Stimulated activated CD4-positive, alpha-beta T cell treated with anti-CD3 and anti-CD28 coated beads, Interleukin-1b, Interleukin-23, amount 100 ng/mL, for 24 hours (primary cell): Measurements from ENCODE around the gene OR56B4.
"Not testable (repeated sequence)": the region's sequence is repeated elsewhere in the genome, so short reads cannot be mapped to it uniquely, and the experiment has no call there.

ENCODE experiments used
- DNase-seq, 4 experiments: peaks; one replicate each; pipeline ENCODE4 v3.0.0-alpha.2; 2020; ENCODE audit warnings: low read depth in 4 of 4, low spot score in 1 of 4

OR56B4 gene, protein sequence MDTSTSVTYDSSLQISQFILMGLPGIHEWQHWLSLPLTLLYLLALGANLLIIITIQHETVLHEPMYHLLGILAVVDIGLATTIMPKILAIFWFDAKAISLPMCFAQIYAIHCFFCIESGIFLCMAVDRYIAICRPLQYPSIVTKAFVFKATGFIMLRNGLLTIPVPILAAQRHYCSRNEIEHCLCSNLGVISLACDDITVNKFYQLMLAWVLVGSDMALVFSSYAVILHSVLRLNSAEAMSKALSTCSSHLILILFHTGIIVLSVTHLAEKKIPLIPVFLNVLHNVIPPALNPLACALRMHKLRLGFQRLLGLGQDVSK

DNA sequence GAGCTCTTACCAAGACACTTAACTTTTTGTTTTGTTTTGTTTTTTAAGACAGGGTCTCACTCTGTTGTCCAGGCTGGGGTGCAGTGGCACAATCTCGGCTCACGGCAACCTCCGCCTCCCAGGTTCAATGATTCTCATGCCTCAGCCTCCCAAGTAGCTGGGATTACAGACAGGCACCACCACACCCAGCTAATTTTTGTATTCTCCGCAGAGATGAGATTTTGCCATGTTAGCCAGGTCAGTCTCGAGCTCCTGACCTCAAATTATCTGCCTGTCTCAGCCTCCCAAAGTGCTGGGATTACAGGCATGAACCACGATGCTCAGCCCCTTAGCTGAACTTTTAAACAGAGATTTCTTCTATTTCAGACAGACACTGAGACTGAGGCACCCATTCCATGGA is at the start of gene OR56B4:
OR56B4 (plus strand) TSS at position 301 of the 400 bp plus-strand sequence; CDS start at position 396, 95 bp downstream.
- DNase-seq: not testable (repeated sequence)

DNA sequence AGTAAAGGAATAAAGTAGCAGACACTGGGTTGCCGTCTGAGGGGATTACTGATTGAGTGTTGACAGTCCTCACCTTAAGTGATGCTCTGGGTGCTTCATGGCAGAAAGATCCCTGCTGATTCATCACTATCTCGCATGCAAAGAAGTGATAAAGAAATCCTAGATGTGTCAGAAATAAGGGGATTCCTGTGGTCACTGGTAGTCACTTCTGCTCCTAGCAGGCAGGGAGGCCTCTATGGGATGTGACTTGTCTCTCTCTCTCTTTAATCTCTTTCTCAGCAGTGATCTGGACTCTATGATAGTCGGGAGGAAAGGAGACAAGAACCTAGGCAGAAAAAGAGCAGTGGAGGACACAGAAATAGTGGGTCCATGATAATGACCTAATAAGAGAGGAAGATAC is 46.0 kb upstream of the OR56B4 start:
- no peak for DNase-seq

GRCh38 chr11:6062691-6063358 is 44.7 kb upstream of the OR56B4 start:
- no peak for DNase-seq

DNA sequence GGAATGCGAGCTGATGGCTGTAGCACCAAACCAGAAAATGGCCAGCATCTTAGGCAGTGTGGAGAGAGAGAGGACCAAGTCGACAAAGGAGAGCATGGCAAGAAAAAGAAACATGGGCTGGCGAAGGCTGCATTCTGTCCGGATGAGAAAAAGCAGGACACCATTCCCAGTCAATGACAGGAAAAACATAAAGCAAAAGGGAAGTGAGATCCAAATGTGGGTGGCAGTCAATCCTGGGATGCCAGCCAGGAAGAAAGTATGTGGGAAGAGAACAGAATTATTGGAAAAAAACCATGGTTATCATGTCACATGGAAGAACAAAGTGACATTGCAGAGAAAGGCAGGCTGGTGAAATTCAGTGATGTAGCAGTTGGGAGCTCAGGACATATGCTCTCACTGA is 40.0 kb upstream of the OR56B4 start:
- no peak for DNase-seq

- not testable (repeated sequence) for DNase-seq
These were observed 31.0 kb upstream of the OR56B4 start for GRCh38 chr11:6076443-6076842.

DNA sequence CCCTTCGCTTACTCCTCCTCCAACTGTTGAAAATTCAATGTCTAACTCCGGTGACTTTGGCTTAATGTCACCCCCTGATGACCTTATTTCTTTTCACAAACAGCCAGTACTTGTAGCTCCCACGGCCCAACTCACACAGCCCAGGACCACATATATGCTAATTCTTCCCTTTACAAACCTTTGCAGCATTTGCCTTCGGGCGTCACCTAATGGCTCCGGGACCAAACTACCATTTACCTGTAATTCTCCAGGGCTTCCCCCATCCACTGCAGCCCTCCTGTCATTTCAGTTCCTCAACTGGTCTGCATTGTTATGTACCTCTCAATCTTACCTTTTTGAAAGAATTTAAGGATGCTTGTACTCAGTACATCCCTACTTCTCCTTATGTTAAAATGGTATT is 29.8 kb upstream of the OR56B4 start:
- no peak for DNase-seq

DNA sequence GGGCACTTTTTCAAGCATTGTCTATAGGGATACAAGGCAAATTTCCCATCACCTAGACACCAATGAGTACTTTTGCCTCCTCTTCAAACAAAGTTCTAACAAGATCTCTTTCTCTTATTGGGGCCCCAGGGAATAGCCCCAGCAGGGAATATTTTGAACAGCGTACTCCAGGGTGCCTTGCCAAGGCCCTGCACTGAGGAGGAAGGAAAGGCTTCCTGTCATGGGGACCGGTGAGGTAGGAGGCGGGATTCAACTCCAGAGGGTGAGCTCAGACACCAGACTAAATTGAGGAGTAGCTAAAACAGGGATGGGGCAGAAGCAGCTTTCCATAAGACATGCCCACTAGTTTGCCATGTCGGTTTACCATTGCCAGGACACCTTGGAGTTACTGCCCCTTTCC is 28.0 kb upstream of the OR56B4 start:
- no peak for DNase-seq

DNA sequence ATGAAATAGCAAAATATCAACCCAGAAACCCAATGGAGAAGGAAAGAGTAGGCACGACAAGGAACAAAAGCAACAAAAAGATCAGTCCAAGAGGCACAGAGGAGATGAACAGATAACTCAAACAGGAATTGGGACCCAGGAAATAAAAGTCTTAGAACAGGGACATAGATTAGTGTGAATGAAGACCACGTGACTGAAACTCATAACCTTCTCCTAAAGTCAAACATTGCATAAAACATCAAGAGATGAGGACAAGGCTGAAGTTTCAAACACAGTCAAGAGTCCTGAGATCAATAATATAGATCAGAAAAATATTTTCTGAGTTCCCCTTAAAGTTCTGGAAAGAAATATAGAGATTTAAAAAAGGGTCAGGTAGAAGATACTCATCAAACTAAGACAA is 24.4 kb upstream of the OR56B4 start:
- no peak for DNase-seq

DNA sequence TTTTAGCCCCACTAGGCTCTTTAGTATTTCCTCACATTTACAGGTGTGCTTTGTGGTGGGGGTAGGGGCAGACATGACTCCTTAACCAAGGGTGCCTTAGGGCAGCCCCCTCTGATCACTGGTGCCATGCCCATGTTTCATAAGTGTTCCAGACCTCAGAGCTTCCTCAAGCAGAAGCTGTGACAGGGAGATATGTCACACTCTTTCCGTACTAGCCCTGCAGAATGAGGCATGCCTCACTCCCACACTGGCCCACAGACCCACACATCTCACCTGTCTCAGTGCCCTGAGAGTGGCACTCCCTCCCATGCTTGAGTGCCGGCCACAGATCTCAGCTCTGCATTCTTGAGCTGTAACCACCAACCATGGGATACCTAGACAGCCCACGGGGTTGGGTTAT is 22.9 kb upstream of the OR56B4 start:
- DNase-seq: no peak

GRCh38 chr11:6094186-6094585 is 13.3 kb upstream of the OR56B4 start:
- DNase-seq: no peak

DNA sequence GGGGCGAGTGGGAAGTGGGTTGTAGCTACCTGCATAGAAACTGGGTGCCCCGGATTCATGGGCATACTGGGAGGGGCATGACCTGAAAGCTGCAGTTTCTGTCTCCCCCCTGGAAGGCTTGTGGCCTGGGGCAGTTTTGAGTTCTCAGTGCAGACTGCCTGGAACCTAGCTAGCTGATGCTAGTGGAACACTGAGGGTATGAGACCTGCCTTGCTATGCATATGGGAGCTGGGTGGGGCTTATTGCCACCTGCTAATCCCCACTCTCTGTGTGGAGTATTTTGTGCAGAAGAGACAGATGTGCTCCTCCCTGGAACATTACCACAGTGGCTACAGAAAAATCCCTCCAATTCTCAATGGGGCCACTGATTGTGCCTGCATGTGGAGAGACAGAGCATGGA is 11.7 kb upstream of the OR56B4 start:
- DNase-seq: no peak

DNA sequence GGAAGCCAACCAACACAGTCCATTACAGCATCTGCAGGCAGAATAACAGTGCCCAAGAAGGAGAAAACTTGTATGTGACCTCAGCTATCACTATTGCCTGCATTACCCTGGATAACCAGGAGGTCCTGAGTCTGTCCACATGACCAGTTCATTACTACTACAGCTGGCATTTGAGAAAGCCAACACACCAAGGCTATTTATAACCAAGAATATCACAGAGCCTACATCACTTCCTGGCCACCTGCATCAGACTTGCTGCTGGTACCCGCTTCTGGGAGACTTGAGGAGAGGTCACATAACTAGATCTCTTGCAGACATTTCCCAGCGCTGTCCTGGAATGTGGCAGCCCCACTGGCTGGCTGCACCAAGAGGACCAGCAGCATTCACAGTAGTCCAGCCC is 11.1 kb upstream of the OR56B4 start:
- DNase-seq: no peak

- no peak for DNase-seq
These were observed 7.9 kb upstream of the OR56B4 start for GRCh38 chr11:6099577-6099976.

DNA sequence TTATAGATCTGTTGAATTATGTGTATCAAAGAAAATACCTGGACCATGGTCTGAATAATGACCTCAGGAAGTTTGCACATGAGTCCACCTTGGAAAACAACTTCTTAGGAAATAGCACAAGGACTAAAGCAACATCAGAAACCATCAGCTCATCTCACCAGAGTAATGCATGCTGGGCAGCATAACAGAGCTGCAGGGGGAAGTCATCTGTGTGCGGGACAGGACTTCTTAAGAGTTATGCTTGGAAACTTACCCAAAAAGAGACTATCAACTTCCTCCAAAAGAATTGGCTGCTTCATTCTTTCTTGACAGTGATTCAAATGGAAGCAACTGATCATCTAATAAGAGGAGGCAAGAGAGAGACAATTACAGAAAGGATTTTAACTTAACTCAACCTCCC is 2.5 kb downstream of the OR56B4 start:
- no peak for DNase-seq

DNA sequence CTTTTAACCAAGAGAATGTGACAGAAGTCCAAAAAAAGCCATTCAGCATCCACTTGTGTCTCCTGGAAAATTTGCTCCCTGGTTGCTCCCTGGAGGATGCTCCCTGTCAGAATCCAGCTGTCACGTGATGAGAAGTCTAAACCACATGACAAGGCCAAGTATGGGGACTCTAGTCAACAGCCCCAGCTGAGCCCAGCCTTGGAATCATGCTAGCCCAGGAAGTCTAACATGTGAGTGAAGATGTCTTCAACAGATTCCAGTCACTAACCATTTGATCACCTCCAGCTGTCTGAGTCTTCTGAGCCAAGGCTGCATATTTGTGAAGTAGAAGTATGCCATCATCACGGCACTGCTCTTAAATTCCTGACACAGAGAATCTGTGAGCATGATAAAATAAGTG is 4.2 kb downstream of the OR56B4 start:
- no peak for DNase-seq

DNA sequence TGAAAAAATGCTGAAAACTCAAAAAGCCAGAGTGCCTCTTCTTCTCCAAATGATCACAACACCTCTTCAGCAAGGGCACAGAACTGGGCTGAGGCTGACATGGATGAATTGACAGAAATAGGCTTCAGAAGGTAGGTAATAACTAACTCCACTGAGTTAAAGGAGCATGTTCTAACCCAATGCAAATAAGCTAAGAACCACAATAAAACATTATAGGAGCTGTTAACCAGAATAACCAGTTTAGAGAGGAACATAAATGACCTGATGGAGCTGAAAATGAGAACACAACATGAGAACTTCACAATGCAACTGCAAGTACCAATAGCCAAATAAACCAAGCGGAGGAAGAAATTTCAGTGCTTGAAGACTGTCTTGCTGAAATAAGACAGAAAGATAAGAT is 9.2 kb downstream of the OR56B4 start:
- DNase-seq: no peak

DNA sequence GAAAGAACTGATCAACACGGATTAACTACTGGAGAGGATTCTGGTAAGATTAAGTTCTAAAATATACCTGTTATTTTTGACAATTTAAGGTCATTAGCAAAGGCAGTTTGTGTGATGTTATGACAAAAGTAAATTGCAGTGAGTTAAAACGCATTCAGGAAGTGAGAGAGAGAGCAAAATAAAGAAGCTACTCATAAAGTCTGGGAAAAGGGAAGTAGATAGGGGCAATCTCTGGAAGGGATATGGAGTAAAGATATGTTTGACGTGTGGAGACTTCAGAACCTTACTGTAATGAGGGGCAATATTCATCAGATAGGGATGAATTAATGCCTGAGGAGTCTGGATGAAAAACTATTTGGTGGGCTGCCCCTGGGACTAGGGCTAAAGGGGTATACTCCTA is 16.8 kb downstream of the OR56B4 start:
- DNase-seq: no peak

- DNase-seq: no peak
These were observed 20.4 kb downstream of the OR56B4 start for GRCh38 chr11:6127881-6128280.

DNA sequence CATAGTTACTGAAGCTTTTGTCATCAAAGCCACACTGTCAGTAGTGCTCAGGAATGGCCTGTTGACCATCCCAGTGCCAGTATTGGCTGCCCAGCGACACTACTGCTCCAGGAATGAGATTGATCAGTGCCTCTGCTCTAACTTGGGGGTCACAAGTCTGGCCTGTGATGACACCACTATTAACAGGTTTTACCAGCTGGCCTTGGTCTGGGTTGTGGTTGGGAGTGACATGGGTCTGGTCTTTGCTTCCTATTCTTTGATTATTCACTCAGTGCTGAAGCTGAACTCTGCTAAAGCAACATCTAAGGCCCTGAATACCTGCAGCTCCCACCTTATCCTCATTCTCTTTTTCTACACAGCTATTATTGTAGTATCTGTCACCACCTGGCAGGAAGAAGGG is 21.5 kb downstream of the OR56B4 start:
- no peak for DNase-seq

DNA sequence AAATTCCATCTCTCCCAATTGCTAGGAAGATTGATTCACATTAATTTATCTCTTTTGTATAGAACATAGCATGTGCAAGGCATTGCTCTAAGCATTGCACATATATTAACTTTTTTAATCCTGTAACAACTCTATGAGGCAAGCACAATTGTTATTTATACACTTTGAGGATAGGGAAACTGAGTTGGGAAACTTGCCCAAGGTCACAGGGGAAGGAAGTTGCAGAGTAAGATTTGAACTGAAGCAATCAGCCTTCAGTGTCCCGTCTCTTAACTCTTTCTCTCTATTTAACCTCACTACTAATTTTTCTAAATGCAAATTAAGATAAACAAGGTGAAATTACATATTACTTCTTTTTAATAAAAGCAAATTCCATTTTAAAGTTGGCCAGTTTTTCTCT is 22.2 kb downstream of the OR56B4 start:
- no peak for DNase-seq

DNA sequence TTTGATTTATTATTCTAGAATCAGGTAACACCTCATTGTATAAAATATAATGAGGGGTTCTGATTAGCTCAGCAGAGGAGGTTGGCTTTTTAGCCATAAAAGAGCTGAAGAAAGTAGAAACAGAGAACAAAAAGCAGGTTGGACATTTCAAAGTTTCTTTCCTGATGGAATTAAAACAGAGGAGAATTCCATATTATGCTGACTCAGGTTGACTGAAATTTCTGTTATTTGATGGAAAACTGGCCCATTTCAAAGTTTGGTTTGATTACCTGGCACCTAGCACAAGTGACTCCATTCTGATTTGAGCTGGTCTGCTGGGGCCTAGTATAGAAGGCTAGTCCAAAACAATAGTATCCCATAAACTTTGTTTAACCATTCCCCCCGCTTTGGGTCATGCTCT is 24.9 kb downstream of the OR56B4 start:
- no peak for DNase-seq

DNA sequence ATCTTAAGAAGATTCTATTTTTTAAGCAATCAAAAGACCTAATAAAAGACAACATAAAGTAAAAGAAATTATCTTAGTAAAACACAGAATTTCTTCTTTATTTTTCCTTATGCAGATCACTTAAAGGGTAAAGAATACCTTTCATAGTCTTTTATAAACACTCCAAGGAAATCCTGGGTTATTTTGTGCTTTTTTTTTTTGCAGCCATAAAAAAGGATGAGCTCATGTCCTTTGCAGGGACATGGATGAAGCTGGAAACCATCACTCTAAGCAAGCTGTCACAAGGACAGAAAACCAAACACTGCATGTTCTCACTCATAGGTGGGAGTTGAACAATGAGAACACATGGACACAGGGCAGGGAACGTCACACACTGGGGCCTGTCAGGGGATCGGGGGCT is 28.5 kb downstream of the OR56B4 start:
- DNase-seq: not testable (repeated sequence)

DNA sequence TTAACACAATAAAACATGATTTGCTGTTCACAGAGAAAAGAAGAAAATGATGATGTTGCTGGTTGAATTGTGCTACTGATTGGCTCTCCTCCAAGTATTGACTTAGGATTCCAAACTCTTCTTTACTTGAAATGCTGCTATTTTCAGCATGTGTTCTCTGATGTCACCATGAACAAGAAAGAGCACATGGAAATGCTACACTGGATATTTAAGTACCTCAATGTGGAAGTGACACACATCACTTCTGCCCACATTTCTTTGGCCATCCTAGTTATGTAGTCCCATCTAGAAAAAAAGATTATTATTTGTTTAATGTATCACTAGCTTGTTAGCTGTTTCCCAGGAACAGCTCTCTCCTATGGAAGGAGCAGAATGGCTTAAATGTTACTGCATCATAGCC is 35.5 kb downstream of the OR56B4 start:
- DNase-seq: no peak
